Eye (tissue), 1 donor: Measurements from ENCODE around the gene NEDD8.
A peak's percentile ranks its signal among the peaks of the same experiment; 100 is the strongest.
"Not testable (repeated sequence)": the region's sequence is repeated elsewhere in the genome, so short reads cannot be mapped to it uniquely, and the experiment has no call there.

Experiments
- DNase-seq: peaks from one replicate; pipeline ENCODE4 v3.0.0-alpha.2; 2015

The NEDD8 gene

GRCh38 chr14:24246765-24247212 is 14.6 kb upstream of the NEDD8 start:
- no peak for DNase-seq

DNA sequence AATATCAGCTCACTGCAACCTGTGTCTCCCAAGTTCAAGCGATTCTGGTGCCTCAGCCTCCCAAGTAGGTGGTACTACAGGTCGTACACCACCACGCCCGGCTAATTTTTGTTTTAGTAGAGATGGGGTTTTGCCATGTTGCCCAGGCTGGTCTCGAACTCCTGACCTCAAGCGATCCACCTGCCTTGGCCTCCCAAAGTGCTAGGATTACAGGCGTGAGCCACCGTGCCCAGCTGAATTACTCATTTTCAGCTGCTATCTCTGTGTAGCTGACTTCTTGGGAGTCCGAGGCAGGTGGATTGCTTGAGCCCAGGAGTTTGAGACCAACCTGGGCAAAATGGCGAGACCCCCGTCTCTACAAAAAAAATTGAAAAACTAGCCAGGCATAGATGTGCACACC is 13.2 kb upstream of the NEDD8 start:
- DNase-seq, result not testable (repeated sequence)

- DNase-seq, result no peak
These were observed 11.2 kb upstream of the NEDD8 start for GRCh38 chr14:24243336-24243836.

DNA sequence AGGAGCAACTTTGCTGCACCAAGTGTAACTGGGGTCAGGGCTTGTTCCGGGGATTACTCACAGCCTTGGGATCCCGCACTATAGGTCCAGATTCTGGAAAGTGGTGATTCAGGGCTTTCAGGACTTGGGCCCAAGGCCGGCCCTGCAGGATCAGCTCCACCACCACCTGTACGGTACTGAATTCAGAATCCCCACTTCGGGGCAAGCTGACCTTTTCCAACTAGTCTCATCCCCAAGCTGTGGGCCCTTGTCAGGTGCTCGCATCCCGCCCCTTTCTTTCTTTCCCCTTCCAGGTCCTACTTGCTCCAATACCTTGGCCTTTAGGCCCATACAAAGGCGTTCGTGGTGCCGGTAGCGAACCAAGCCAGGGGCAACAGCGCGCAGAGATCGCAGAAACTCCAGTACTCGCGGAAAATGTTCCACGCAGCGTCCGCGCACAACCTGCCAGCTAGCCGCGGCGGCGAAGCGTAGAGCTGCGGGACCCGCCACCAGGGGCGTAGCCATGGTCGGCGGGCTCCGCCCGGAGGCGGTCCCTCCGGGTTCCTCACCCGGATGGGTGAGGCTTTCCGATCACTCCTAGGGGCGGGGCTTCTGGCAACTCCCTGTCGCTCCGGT is 9.8 kb upstream of the NEDD8 start:
- DNase-seq, result peak; percentile 98

DNA sequence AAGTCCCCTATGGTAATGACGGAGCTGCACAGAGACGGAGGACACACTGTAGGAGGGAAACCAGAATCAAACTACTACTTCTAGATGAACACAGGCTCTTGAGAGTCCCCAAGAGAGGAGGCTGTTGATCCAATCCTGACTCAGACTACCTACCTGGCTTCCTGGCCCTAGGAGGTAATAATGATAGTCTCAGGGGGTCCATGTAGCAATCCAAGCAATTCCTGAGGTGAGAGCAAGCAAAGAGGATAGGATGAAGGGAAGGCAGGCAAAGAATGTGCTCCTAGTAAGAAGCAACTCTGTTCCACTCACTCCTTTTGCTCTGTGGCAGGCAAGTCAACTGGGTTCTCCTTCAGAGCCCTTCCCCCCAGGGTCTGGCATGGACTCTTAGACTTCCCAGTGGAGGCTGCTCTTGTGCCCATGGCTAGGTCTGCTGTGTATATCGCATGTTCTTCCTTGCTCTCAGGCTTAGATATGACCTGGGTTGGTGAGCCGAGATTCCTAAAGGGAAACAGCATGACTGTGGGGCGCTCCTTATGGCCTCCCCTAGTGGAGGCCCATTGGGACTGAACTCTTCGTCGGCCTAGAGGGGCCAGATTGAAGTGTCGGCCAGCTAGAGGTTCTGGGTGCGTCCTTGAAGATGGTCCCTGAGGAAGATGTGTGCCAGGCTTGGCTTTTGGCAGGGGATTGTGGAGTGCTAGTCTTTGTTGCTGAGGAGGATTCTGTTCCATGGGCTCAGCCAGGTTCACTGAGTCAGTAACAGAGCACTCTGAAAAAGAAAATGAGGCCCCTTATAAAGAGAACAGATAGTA is 8.1 kb upstream of the NEDD8 start:
- DNase-seq, result no peak

DNA sequence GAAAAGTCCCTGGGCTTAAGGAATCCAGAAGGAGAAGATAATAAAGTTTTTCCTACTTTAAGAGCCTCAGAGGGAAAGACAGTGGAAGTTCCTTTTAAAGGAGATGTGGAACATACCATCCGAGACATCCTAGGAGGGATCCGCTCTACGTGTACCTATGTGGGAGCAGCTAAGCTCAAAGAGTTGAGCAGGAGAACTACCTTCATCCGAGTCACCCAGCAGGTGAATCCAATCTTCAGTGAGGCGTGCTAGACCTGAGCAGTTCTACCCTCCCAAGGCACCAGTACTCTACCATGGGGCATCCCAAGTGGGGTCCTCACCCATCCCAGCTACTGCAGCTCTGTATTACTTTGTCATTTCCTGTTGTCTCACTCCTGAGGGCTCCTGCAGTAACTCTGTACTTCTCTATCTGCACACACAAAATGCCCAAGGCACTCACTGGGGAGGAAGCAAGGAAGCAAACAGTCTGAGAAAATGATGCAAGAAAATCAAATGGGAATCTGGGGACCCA is 6.4 kb upstream of the NEDD8 start:
- no peak for DNase-seq

DNA sequence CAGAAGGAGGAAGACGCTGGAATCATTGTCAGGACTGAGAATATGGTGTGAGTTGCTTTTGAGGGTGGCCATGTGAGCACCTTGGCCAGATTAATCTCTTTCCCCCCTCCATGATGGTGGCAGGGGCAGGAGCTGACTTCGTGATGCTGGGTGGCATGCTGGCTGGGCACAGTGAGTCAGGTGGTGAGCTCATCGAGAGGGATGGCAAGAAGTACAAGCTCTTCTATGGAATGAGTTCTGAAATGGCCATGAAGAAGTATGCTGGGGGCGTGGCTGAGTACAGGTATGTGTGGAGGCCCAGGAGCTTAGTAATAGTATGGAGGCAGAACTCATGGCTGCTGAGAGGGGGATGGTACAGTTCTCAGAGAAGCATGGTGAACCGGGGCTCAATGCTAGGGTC is 6.0 kb upstream of the NEDD8 start:
- DNase-seq, result no peak

GRCh38 chr14:24237463-24237955 is 5.3 kb upstream of the NEDD8 start:
- no peak for DNase-seq

DNA sequence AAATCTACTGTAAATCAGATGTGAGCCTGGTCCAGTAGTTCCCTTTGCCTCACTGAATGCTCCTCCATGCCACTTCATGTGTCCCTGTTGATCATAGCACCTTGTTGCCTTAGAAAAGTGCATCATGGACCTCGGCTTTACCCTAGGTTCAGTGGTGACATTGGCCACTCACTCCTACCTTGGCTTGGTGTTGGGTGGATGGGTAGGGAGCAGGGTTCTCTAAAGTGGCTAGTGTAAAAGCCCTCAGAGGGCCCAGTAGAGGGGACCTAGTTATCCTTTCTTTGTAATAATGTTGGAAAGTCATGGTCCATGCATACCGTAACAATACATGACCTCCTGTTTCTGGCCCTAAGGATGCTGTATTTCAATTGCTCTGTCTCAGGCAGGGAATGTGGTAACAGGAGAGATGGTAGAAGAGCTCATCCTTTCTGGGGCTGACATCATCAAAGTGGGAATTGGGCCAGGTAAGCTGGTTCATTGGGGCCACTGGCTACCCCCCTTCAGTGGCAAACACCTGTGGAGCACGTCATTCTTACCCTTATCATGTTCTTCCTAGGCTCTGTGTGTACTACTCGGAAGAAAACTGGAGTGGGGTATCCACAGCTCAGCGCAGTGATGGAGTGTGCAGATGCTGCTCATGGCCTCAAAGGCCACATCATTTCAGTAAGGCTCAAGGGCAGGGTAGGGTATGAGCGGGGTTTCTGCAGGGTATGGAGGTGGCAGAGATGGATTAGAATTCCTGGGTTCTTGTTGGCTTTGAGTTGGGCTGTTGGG is 4.7 kb upstream of the NEDD8 start:
- DNase-seq, result no peak

- DNase-seq, result no peak
These were observed 3.9 kb upstream of the NEDD8 start for GRCh38 chr14:24235804-24236688.

DNA sequence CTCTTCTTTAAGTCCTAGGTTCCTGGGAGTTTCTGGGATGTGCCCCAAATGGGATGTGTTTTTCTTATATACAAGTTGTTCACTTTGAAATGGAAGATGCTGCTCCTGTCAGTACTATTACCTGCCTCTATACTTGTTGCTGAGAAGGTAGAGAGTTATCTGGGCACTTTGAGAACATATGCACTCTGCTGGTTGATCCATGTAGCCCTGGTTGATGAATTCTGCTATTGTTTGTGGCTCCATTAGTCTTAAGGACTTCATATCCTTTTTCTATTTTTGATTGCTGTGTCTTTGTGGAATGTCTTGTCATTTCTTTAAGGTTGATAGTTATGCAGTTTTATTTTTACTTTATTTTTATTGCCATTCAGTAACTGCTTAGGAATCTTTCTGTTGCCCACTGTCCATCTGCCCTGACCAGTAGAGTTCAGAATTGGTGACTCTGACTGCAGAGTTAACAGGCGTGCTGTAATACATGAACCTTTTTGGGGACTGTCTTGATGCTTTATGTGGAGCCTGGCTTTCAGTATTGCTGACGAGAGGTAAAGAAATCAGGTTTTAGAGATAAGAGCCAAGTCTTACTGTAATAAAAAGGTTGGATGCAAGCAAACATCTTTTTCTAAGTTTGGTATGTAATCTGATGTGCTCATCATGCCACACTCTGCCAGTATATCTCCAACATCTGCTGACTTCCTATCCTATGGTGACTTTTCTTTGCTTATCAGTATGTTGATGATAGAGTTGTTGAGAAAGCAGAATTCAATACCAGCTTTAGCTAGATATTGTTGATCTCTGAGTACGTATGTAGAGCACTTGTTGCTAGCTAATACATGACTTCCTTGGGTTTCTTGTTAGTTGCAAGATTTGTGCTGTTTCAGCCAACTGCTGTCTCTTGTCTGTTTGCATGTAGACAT is 2.2 kb upstream of the NEDD8 start:
- no peak for DNase-seq

- no peak for DNase-seq
These were observed 1.3 kb upstream of the NEDD8 start for GRCh38 chr14:24233538-24233866.

DNA sequence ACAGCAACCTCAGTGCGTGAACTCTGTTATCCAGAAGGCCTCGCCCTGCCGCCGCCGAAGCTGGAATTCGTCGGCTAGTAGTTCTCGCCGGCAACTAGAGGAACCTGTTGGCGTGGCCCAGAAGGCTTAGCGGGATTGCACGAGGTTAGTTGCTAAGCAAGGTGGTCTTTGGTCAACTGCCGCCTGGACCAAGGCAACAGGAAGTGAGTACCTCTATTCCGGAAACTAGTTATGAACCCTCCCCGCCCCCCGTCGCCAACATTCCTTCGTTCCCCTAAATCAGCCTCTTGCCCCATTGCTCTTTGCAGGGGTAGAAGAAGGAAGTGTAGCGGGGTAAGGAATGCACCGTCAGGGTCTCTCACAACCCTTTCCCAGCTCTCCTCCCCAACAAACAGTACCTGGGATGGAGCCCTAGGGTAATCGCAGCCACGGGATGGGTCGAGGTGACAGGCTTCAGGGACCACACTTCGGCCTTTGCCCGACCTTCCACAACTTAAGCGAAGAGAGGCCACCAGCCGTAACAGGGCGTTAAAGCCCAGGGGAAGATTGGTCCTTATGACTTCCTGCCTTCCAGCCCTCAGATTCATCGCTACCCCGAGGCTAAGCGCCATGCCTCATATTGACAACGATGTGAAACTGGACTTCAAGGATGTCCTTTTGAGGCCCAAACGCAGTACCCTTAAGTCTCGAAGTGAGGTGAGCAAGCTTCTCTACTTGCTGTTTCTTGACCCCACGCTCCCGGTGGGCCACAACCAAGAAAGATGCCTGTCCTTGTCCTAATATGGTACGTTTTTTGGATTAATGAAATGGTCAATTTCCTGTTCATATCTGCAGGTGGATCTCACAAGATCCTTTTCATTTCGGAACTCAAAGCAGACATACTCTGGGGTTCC is 724 bp upstream of the NEDD8 start, which contains the start of gene GMPR2:
Gene GMPR2 (plus strand): TSS at position 285 of the 893 bp plus-strand sequence. CDS start 325 bp downstream, at position 610.
- DNase-seq, result no peak

DNA sequence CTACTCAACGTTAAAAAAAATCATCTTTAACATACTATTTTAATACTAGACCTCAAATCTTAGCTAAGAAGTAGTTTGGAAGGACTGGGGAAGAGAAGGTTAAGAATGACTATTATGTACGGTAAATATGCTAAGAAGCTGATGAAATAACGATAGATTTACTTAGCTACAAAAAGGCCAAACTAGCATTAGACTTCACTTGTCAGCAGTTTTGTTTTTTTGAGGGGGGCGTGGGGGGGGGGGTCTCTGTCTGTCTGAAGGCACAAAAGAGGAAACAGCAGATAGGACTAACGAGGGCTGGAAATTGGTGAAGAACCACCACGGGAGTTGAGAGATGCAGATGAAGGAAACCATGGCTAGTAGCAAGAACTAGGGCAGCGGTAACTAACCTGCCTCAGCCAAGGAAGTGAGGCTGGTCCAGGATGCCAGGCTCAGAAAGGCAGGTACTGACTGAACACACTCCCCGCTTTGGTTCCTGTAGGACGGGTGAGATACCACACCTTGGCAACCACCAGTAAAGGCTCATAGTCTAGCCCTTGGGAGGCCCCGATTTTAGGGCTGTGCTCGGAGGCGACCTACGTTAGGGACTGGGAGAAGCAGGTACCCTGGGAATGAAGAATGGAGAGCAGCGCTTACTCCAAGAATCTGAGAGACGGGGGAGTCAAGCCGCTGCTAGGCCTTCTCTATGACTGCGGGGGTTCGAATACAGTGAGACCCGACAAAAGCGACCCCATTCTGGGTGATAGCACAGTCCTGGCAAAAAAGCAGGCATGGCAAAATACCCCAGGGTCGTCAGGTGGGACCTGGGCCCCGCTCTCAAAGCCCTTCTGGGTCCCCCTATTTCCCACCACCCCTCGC is 675 bp downstream of the NEDD8 start:
- DNase-seq, result no peak

GRCh38 chr14:24228902-24229301 is 3.3 kb downstream of the NEDD8 start:
- DNase-seq, result no peak

DNA sequence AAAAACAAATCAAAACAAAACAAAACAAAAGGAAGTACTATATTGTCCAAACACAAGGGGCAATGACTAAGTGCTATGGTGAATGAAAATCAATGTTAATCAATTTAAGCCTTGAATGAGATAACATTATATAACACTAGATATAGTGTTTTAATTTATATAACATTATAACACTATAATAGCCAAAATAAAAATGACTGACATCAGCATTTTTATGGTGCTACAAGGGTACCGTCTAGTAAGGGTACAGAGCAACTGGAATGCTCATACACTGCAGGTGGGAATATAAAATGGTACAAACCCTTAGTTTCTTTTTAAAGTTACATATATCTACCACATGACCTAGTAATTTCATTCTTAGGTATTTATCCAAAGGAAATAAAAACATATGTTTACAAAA is 5.7 kb downstream of the NEDD8 start:
- no peak for DNase-seq

GRCh38 chr14:24224618-24225071 is 7.5 kb downstream of the NEDD8 start:
- no peak for DNase-seq

- DNase-seq, result not testable (repeated sequence)
These were observed 9.2 kb downstream of the NEDD8 start for GRCh38 chr14:24222987-24223386.

- DNase-seq, result no peak
These were observed 12.6 kb downstream of the NEDD8 start for GRCh38 chr14:24219521-24219920.
